ENCODE data around the gene HELZ. TPM values are rescaled to one million over a fixed set of nuclear protein-coding genes. Genes with fewer than 3 reads are reported as not detected.
"Not testable (repeated sequence)": the region's sequence is repeated elsewhere in the genome, so short reads cannot be mapped to it uniquely, and the experiment has no call there.

HELZ gene
- total RNA-seq, 1 experiment from 2014 or later, result 40.5 TPM

GRCh38 chr17:67107171-67107570, 137.8 kb downstream of the HELZ start:
- no peak for ATAC-seq
- intact Hi-C loops (cut with micrococcal nuclease), result no loop called here
- no peaks in the 10 kb centered on the region for H4K20me1 ChIP-seq (ENCODE audit: insufficient read depth)
- ChIA-PET CTCF (no interaction called here), POLR2A (no interaction called here), RAD21 (ENCODE audit: low non-redundant PET in 1 of 2, low total read pairs in 2 of 2, uncharacterized antibody in 2 of 2, unreplicated experiment in 2 of 2) (no interaction called here)
- TF ChIP-seq TCF7L2 (IDR thresholded peaks at IDR 0.05; ENCODE audit: borderline replicate concordance, extremely low read depth, insufficient read depth, insufficient read length), result no peak
- TF ChIP-seq ZFX (IDR thresholded peaks at IDR 0.05), result no peak
- TF ChIP-seq MAX (IDR thresholded peaks at IDR 0.05), result no peak
- TF ChIP-seq RAD21 (IDR thresholded peaks at IDR 0.05; ENCODE audit: low read depth), result no peak
- TF ChIP-seq SRF (IDR thresholded peaks at IDR 0.05; ENCODE audit: low read depth), result no peak
- no peak for TF ChIP-seq SIN3A (IDR thresholded peaks at IDR 0.05; ENCODE audit: low read depth)
- no peak for TF ChIP-seq EGR1 (IDR thresholded peaks at IDR 0.05; ENCODE audit: low read depth)
- TF ChIP-seq YY1 (IDR thresholded peaks at IDR 0.05; ENCODE audit: extremely low read depth, insufficient replicate concordance, low read depth, low read length), result no peak
- TF ChIP-seq CBX3 (IDR thresholded peaks at IDR 0.05; ENCODE audit: low read depth), result no peak
- DNase-seq (ENCODE audit: low read depth, low spot score), result no peak
- no peaks in the 10 kb centered on the region for H3K27me3 ChIP-seq (ENCODE audit: insufficient read depth, low read length)
- no peak overlapping the region for H3K9ac ChIP-seq (ENCODE audit: low read length)
- no peak overlapping the region for H2AFZ ChIP-seq (ENCODE audit: low read depth, low read length, poor library complexity, severe bottlenecking)
- no TSS peak for BruUV-seq (replicated peaks)
- peaks cover 20 to 26% of the 10 kb centered on the region in 2 experiments for H3K36me3 ChIP-seq (ENCODE audit: control insufficient read depth in 1 of 2, insufficient read depth in 2 of 2, low read length in 2 of 2)
- H3K9me2 ChIP-seq (ENCODE audit: insufficient read depth), result no peaks in the 10 kb centered on the region
- H3K4me2 ChIP-seq (ENCODE audit: low read length), result no peak overlapping the region
- H3K27ac ChIP-seq (ENCODE audit: low read depth, low read length), result no peak overlapping the region
- H3K79me2 ChIP-seq (ENCODE audit: insufficient read depth, low read length), result no peaks in the 10 kb centered on the region
- no peaks in the 10 kb centered on the region for H3K9me3 ChIP-seq (ENCODE audit: control insufficient read depth in 1 of 2, insufficient read depth in 1 of 2, low read depth in 1 of 2, low read length in 2 of 2)
- no peaks in the 10 kb centered on the region for H3K4me1 ChIP-seq (ENCODE audit: control insufficient read depth in 1 of 2, insufficient read depth in 2 of 2, low read length in 2 of 2)
- no peak overlapping the region for H3K4me3 ChIP-seq (replicated peaks in 1 of 2; ENCODE audit: low read depth in 1 of 2, low read length in 2 of 2)

- no peak overlapping the region for H3K27ac ChIP-seq (ENCODE audit: low read depth, low read length)
- no peak for TF ChIP-seq EZH2phosphoT487 (IDR thresholded peaks at IDR 0.05; ENCODE audit: borderline replicate concordance)
- TF ChIP-seq JUND (IDR thresholded peaks at IDR 0.05), result no peak
- TF ChIP-seq POLR2AphosphoS5 (IDR thresholded peaks at IDR 0.05; ENCODE audit: low read depth, low read length), result no peak
- no peak for TF ChIP-seq ELF1 (IDR thresholded peaks at IDR 0.05; ENCODE audit: borderline replicate concordance, low read depth)
- ATAC-seq, result no peak
Observed at GRCh38 chr17:67105213-67105612, 139.8 kb downstream of the HELZ start.

GRCh38 chr17:67104641-67105040, 140.4 kb downstream of the HELZ start:
- H3K27me3 ChIP-seq (ENCODE audit: insufficient read depth, low read length); H3K9ac ChIP-seq (ENCODE audit: low read length); H3K9me3 ChIP-seq (ENCODE audit: control insufficient read depth in 1 of 2, insufficient read depth in 1 of 2, low read depth in 1 of 2, low read length in 2 of 2); H3K4me2 ChIP-seq (ENCODE audit: low read length); H2AFZ ChIP-seq (ENCODE audit: low read depth, low read length, poor library complexity, severe bottlenecking); CTCF ChIA-PET; H4K20me1 ChIP-seq (ENCODE audit: insufficient read depth); RAD21 ChIA-PET (ENCODE audit: low non-redundant PET in 1 of 2, low total read pairs in 2 of 2, uncharacterized antibody in 2 of 2, unreplicated experiment in 2 of 2); ATAC-seq; H3K4me1 ChIP-seq (ENCODE audit: control insufficient read depth in 1 of 2, insufficient read depth in 2 of 2, low read length in 2 of 2); intact Hi-C loops (cut with micrococcal nuclease); DNase-seq (ENCODE audit: low read depth, low spot score); POLR2A ChIA-PET; H3K9me2 ChIP-seq (ENCODE audit: insufficient read depth); BruUV-seq (replicated peaks); H3K4me3 ChIP-seq (replicated peaks in 1 of 2; ENCODE audit: low read depth in 1 of 2, low read length in 2 of 2); H3K79me2 ChIP-seq (ENCODE audit: insufficient read depth, low read length); H3K27ac ChIP-seq (ENCODE audit: low read depth, low read length): not testable (repeated sequence)
- peaks cover 20 to 26% of the 10 kb centered on the region in 2 experiments for H3K36me3 ChIP-seq (ENCODE audit: control insufficient read depth in 1 of 2, insufficient read depth in 2 of 2, low read length in 2 of 2)

More at GRCh38 chr17:67105213-67105612, 139.8 kb downstream of the HELZ start:
- Histone ChIP-seq H3K4me1 (ENCODE audit: control insufficient read depth in 1 of 2, insufficient read depth in 2 of 2, low read length in 2 of 2) (no peaks in the 10 kb centered on the region), H3K4me3 (replicated peaks in 1 of 2; ENCODE audit: low read depth in 1 of 2, low read length in 2 of 2) (no peak overlapping the region), H3K79me2 (ENCODE audit: insufficient read depth, low read length) (no peaks in the 10 kb centered on the region), H3K9me2 (ENCODE audit: insufficient read depth) (no peaks in the 10 kb centered on the region), H3K9ac (ENCODE audit: low read length) (no peak overlapping the region), H3K36me3 (ENCODE audit: control insufficient read depth in 1 of 2, insufficient read depth in 2 of 2, low read length in 2 of 2) (peaks cover 20 to 26% of the 10 kb centered on the region in 2 experiments), H2AFZ (ENCODE audit: low read depth, low read length, poor library complexity, severe bottlenecking) (no peak overlapping the region), H3K4me2 (ENCODE audit: low read length) (no peak overlapping the region), H4K20me1 (ENCODE audit: insufficient read depth) (no peaks in the 10 kb centered on the region), H3K9me3 (ENCODE audit: control insufficient read depth in 1 of 2, insufficient read depth in 1 of 2, low read depth in 1 of 2, low read length in 2 of 2) (no peaks in the 10 kb centered on the region), H3K27me3 (ENCODE audit: insufficient read depth, low read length) (no peaks in the 10 kb centered on the region)
- RAD21 ChIA-PET (ENCODE audit: low non-redundant PET in 1 of 2, low total read pairs in 2 of 2, uncharacterized antibody in 2 of 2, unreplicated experiment in 2 of 2), result no interaction called here
- intact Hi-C loops (cut with micrococcal nuclease), result no loop called here
- POLR2A ChIA-PET, result no interaction called here
- BruUV-seq (replicated peaks), result no TSS peak
- CTCF ChIA-PET, result interaction anchor here (1.3 kb wide), 1 partner anchor 116 kb away, joined by 4 read pairs; no protein-coding TSS in a partner anchor
- no peak for DNase-seq (ENCODE audit: low read depth, low spot score)
